ENCODE data around the gene TLE2.

GRCh38 chr19:3071768-3072167 is 42.7 kb upstream of the TLE2 start:
- no peak for TF ChIP-seq EP300 (IDR thresholded peaks at IDR 0.05; ENCODE audit: low read depth)
- TF ChIP-seq CTCF (IDR thresholded peaks at IDR 0.05) = no peak
- TF ChIP-seq POLR2A (IDR thresholded peaks at IDR 0.05) = no peak

Data from transverse colon (tissue), 3 donors.